HG03575 (cell line): ENCODE measurements around the gene CAMK2G.
"Not testable (repeated sequence)": the region's sequence is repeated elsewhere in the genome, so short reads cannot be mapped to it uniquely, and the experiment has no call there.

Source experiments
- ATAC-seq: cut with Tn5 transposase; IDR thresholded peaks from one replicate; pipeline ENCODE4 v1.9.1; 2021; ENCODE audit not compliant: unreplicated experiment, insufficient number of reproducible peaks, low FRiP score; ENCODE audit errors: extremely low read depth

Gene CAMK2G

GRCh38 chr10:73906524-73907447, 32.4 kb upstream of the CAMK2G start:
- ATAC-seq: no peak

GRCh38 chr10:73905256-73906020, 31.1 kb upstream of the CAMK2G start:
- no peak for ATAC-seq

DNA sequence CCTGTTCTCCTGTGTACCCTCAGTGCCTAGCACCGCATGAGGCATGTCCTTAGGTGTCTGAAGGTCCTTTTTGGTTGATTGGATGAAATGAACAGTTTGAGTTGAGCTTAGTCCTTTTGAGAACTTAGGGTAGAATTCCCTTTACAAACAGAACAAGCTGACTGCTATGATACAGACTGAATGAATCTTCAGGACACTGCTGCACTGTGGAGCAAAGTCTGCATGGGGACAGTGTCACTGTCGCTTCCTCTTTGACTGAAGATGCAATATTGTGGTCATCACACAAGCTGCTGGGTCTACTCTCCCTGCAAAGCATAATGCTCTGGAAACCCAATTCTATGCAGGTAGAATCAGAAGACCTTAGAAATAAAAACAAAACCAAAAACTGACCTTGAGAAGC, 28.0 kb upstream of the CAMK2G start:
- ATAC-seq: no peak

DNA sequence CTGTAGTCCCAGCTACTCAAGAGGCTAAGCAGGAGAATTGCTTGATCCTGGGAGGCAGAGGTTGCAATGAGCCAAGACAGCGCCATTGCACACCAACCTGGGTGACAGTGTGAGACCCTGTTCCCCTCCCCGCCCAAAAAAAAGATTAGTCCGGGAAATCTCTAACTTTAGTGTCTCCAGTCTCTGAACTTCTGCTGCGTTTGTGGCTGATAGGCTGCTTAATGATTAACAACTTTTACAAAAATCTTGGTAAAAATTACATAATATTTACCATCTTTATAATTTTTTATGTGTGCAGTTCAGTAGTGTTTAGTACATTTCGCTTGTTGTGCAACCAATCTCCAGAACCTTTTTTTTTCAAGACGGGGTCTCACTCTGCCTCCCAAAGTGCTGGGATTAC, 26.9 kb upstream of the CAMK2G start:
- ATAC-seq: no peak

- no peak for ATAC-seq
Observed at GRCh38 chr10:73900064-73900463, 25.7 kb upstream of the CAMK2G start.

- no peak for ATAC-seq
Observed at GRCh38 chr10:73899423-73899822, 25.1 kb upstream of the CAMK2G start.

- ATAC-seq: no peak
Observed at GRCh38 chr10:73898730-73899410, 24.5 kb upstream of the CAMK2G start.

DNA sequence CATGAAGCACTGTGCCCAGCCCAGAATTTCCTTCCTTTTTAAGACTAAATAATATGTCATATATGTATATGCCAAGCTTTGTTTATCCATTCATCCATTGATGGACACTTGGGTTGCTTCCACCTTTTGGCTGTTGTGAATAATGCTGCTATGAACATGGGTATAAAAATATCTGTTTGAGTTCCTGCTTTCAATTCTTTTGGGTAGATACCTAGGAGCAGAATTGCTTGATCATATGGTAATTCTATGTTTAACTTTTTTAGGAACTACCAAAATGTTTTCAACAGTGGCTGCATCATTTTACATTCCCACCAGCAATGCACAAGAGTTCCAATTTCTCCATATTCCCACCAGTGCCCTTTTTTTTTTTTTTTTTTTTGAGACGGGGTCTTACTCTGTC, 23.3 kb upstream of the CAMK2G start:
- ATAC-seq: no peak

- not testable (repeated sequence) for ATAC-seq
Observed at GRCh38 chr10:73895381-73895780, 21.0 kb upstream of the CAMK2G start.

DNA sequence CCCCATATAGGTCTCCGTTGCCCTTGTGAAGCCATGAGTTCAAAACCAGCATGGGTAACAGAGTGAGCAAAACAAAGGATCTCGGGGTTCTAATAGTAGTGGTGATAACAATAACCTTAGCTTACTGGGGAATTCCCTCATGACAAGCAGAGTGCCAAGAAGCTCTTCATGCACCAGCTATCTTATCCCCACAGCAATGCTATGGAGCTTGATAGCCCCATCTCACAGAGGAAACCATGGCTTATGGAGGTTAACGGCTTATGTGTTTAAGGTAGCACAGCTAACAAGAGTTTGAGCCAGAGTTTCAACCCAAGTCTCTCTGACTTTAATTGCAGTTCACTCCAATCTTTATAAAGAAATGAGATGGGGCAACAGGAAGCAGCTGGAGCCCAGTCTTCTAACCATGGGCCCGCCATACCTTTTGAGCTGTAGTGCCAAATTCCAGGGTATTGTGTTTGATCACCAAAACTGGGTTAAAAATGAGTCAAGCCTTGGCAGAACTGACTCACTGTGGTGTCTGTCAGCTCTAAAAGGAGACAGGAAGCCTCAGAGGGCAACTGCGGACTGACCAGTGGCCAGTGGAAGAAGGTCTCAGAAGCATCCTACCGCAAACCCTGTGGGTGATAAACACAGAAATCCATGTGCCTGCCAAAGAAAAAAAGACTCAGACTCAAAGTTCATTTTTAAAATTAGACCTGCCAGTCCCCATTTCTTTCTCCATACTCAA, 20.1 kb upstream of the CAMK2G start:
- no peak for ATAC-seq

DNA sequence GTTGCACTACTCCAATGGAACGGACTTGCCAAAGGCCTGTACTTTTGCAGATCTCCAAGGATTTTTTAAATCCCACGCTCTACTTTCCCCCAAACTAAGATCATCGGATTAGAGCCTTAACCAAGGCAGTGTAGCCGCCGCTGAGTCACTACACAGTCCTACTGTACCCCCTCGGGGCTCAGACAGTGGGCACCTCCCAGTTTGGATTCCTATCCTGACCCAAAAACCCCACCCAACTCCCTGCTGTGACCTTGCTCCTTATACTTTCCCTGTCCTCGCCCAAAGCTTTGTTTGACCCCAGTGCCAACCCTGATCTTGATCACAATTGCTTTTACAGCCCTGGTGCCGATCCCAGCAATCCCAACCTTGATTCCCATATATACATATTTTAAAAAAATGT, 19.1 kb upstream of the CAMK2G start:
- ATAC-seq: no peak

- ATAC-seq: no peak
Observed at GRCh38 chr10:73892310-73893030, 18.1 kb upstream of the CAMK2G start.

- no peak for ATAC-seq
Observed at GRCh38 chr10:73891540-73891939, 17.2 kb upstream of the CAMK2G start.

GRCh38 chr10:73890830-73891229, 16.5 kb upstream of the CAMK2G start:
- not testable (repeated sequence) for ATAC-seq

- ATAC-seq: no peak
Observed at GRCh38 chr10:73890261-73890660, 15.9 kb upstream of the CAMK2G start.

GRCh38 chr10:73889416-73889815, 15.1 kb upstream of the CAMK2G start:
- ATAC-seq: not testable (repeated sequence)

DNA sequence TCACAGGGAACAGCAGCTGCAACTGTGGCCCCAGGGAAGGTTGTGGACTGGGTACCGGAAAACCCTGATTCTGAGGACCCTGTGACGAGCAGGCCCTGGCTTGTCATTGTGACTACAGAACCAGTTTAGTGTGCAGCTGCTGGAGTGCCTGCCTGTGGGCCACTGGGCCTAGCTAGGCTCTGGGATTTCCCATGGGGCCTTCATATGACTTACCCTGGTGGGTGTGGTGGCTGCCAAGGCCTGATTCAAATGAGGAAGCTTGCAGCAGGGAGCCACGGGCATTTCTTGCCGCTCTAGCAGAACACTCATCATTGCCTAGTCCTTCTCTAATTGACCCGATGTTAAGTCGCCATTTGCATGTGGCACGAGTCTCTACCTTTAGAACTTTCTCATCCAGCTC, 14.7 kb upstream of the CAMK2G start:
- no peak for ATAC-seq

- no peak for ATAC-seq
Observed at GRCh38 chr10:73888514-73888913, 14.2 kb upstream of the CAMK2G start.
